Stomach smooth muscle (tissue), 2 donors: ENCODE measurements around the gene SOS2.

ENCODE experiments used
- H3K27ac ChIP-seq: one replicate; pipeline ENCODE4 v1.7.0; 2013; ENCODE audit warnings: mild to moderate bottlenecking, low read length, inconsistent platforms
- H3K27me3 ChIP-seq, 2 donors: one replicate each; pipeline ENCODE4 v1.7.0; 2013; ENCODE audit warnings: low read length in 2 of 2; ENCODE audit not compliant: insufficient read depth in 2 of 2, control insufficient read depth in 1 of 2
- H3K36me3 ChIP-seq, 2 donors: one replicate each; pipeline ENCODE4 v1.7.0; 2013; ENCODE audit warnings: low read length in 2 of 2; ENCODE audit not compliant: control insufficient read depth in 2 of 2, insufficient read depth in 2 of 2
- H3K4me1 ChIP-seq: one replicate; pipeline ENCODE4 v1.7.0; 2013; ENCODE audit warnings: low read length; ENCODE audit not compliant: control insufficient read depth, insufficient read depth
- H3K4me3 ChIP-seq, 2 donors: one replicate each; pipeline ENCODE4 v1.7.0; 2013; ENCODE audit warnings: low read length in 2 of 2
- H3K9ac ChIP-seq, 2 donors: one replicate each; pipeline ENCODE4 v1.7.0; 2013; ENCODE audit warnings: low read length in 2 of 2, mild to moderate bottlenecking in 1 of 2
- H3K9me3 ChIP-seq, 2 donors: one replicate each; pipeline ENCODE4 v1.7.0; 2013; ENCODE audit warnings: low read length in 2 of 2; ENCODE audit not compliant: control insufficient read depth in 2 of 2
- donor health status: healthy.
- donor health status: Pancreatic carcinoma.

Gene SOS2

GRCh38 chr14:50070840-50071548 lies 160.4 kb downstream of the SOS2 start:
- H3K9ac ChIP-seq = no peak overlapping the region
- H3K36me3 ChIP-seq = no peaks in the 10 kb centered on the region
- no peaks in the 10 kb centered on the region for H3K27me3 ChIP-seq
- H3K4me3 ChIP-seq = no peak overlapping the region
- H3K27ac ChIP-seq = no peak overlapping the region
- H3K9me3 ChIP-seq = no peaks in the 10 kb centered on the region
- H3K4me1 ChIP-seq = no peaks in the 10 kb centered on the region

GRCh38 chr14:50070230-50070629 lies 161.1 kb downstream of the SOS2 start:
- Histone ChIP-seq H3K27me3 (no peaks in the 10 kb centered on the region), H3K27ac (no peak overlapping the region), H3K4me1 (no peaks in the 10 kb centered on the region)

GRCh38 chr14:50069325-50069724 lies 162.1 kb downstream of the SOS2 start:
- Histone ChIP-seq H3K9ac (no peak overlapping the region), H3K27ac (no peak overlapping the region), H3K36me3 (no peaks in the 10 kb centered on the region), H3K27me3 (no peaks in the 10 kb centered on the region), H3K4me3 (no peak overlapping the region), H3K4me1 (no peaks in the 10 kb centered on the region), H3K9me3 (no peaks in the 10 kb centered on the region)

More at GRCh38 chr14:50070230-50070629, 161.1 kb downstream of the SOS2 start:
- H3K4me3 ChIP-seq = no peak overlapping the region
- H3K9me3 ChIP-seq = no peaks in the 10 kb centered on the region
- H3K9ac ChIP-seq = no peak overlapping the region
- H3K36me3 ChIP-seq = no peaks in the 10 kb centered on the region

GRCh38 chr14:50068496-50068895 lies 162.9 kb downstream of the SOS2 start:
- Histone ChIP-seq H3K36me3 (no peaks in the 10 kb centered on the region), H3K27me3 (no peaks in the 10 kb centered on the region), H3K9me3 (no peaks in the 10 kb centered on the region), H3K4me1 (no peaks in the 10 kb centered on the region), H3K4me3 (no peak overlapping the region), H3K27ac (no peak overlapping the region), H3K9ac (no peak overlapping the region)

- Histone ChIP-seq H3K9ac (no peak overlapping the region), H3K27me3 (no peaks in the 10 kb centered on the region), H3K4me3 (no peak overlapping the region), H3K4me1 (no peaks in the 10 kb centered on the region), H3K27ac (no peak overlapping the region), H3K9me3 (no peaks in the 10 kb centered on the region), H3K36me3 (no peaks in the 10 kb centered on the region)
Measured at GRCh38 chr14:50067723-50068495, 163.5 kb downstream of the SOS2 start.
